M059J (cell line): ENCODE data around the gene TRABD2A. TPM values are rescaled to one million over a fixed set of nuclear protein-coding genes. Genes with fewer than 3 reads are reported as not detected.
"Not testable (repeated sequence)": the region's sequence is repeated elsewhere in the genome, so short reads cannot be mapped to it uniquely, and the experiment has no call there.

ENCODE experiments used
- DNase-seq: peaks from one replicate; pipeline ENCODE4 v3.0.0-alpha.2; 2012; ENCODE audit warnings: low read depth
- total RNA-seq: library from RNA; depleted of rRNA; stranded (reverse); fragments of >200 nt; shearing (Covaris generic); gene quantifications from 2 replicates; pipeline ENCODE4 v1.2.3, GENCODE V29; 2014; rRNA removed

Gene TRABD2A
- total RNA-seq, 1 experiment from 2014 or later, result 3.7 TPM

GRCh38 chr2:84781942-84782716, 98.8 kb downstream of the TRABD2A start:
- DNase-seq, result peak; percentile 21

GRCh38 chr2:84779781-84780180, 101.1 kb downstream of the TRABD2A start:
- no peak for DNase-seq

GRCh38 chr2:84778911-84779690, 101.8 kb downstream of the TRABD2A start:
- no peak for DNase-seq

- peak; percentile 15 for DNase-seq
Observed at GRCh38 chr2:84776011-84776410, 104.9 kb downstream of the TRABD2A start.

GRCh38 chr2:84773562-84773961, 107.3 kb downstream of the TRABD2A start:
- DNase-seq, result not testable (repeated sequence)

Other genes with a start within 250 kb of the TRABD2A start
- gene TMSB10, start 24.6 kb upstream of the TRABD2A start, total RNA-seq, result 7,017 and 9,457 TPM in 2 replicates
- gene KCMF1, start 90.1 kb upstream of the TRABD2A start, total RNA-seq, result 52.7 and 81.2 TPM in 2 replicates